Measurements from ENCODE around the gene PEX5.
"Not testable (repeated sequence)": the region's sequence is repeated elsewhere in the genome, so short reads cannot be mapped to it uniquely, and the experiment has no call there.

Gene PEX5

DNA sequence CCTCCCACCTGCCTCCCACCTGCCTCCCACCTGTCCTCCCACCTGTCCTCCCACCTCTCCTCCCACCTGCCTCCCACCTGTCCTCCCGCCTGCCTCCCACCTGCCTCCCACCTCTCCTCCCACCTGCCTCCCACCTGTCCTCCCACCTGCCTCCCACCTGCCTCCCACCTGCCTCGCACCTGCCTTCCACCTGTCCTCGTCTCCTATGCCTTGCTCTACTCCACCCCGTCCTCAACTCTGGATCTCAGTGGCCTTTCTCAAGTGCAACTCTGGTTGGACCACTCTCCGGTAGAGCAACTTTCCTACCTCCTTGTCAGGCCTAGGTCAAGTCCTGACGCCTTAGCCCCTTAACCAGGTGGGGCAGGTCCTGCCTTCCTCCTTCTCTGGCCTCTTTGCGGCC is 29.3 kb upstream of the PEX5 start:
- no peak for DNase-seq (ENCODE audit: low read depth)

DNA sequence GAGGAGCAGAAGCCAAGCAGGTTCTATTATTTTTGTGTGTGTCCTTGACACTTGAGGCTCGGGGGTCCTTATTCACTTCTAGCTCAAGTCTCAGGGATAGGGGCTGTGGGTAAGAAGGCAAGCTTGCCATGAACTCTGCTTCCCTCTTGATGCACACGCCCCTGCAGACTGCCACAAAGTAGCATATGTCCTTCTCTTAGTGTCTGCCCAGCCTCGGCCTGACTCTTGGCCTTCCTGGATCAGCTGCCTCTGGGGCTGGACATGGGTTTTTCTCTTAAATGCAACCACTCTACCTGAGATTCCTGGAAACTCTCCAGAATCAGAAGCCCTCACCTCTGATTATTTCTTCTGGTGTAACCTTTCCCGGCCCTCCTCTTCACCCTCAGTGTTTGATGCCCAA is 28.2 kb upstream of the PEX5 start:
- no peak for DNase-seq (ENCODE audit: low read depth)

DNA sequence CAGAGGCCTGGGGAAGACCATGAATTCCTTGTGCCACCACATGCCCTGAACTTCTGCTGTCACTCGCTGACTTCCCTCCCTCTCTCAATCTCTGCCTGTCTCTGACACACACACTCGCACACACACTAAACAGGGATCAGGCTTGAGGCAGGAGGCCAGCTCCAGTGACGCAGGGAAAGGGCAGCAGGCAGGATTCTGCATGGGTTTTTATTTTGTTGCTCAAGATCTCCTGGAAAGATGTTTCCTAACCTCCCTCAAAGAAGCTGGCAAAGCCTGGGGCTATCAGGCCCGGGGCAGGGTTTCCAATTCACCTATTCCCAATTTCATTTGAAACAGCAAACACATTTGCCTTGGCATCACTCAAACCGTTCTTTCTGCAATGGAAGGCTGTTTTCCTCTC is 27.7 kb upstream of the PEX5 start:
- no peak for DNase-seq (ENCODE audit: low read depth)

DNA sequence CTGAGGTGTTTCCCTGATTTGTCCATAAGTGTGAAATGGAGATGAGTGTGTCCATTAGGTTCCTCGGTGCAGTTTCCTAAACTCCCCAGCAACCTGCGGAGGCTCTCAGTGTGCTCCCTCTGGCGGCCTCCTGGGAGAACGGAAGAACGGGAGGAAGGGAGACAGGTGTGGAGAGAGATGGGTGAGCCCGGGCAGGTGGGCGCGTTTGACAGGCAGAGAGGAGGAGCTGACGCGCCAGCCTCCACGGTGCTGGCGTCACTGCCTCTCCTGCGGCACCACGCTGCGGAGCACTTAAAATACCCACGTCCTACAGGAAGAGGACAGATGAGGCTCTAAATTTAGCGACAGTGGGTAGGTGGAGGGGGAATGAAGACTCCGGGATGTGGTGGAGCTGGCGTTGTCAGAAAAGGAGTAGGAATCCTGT is 26.8 kb upstream of the PEX5 start:
- DNase-seq (ENCODE audit: low read depth): no peak

DNA sequence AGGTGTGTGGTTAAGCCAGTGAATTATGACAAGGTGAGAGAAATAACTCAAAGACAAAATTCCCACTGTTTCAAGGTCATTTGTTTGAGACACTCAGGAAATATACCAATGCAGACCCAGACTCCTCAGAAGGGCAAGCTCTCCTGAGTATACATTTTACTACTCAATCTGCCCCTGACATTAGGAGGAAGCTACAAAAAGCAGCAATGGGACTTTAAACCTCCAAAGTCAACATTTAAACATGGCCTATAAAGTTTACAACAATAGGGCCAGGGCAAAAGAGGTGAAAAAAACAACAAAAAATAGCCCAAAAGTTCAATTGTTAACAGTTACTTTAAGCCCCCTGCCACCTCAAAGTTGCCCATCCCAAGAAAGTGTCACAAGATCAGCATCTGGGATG is 19.5 kb upstream of the PEX5 start:
- no peak for DNase-seq (ENCODE audit: low read depth)

DNA sequence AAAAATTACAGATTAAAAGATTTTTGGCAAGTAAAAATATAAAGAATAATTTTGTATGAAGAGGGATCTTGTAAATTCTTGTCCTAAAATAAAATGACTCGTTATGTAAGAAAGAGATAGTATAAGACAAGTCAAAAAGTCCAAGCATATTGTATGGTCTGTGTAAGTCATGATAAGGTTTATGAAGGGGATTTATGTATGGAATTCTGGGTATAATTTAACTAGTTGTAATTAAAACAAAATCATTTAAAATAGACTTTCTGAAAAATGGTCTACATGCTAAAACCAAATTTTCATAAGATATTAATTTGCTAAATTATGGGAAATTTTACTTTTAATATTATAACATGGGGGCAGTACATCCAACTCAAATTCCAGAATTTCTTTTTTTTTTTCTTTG is 17.6 kb upstream of the PEX5 start:
- DNase-seq (ENCODE audit: low read depth): no peak

DNA sequence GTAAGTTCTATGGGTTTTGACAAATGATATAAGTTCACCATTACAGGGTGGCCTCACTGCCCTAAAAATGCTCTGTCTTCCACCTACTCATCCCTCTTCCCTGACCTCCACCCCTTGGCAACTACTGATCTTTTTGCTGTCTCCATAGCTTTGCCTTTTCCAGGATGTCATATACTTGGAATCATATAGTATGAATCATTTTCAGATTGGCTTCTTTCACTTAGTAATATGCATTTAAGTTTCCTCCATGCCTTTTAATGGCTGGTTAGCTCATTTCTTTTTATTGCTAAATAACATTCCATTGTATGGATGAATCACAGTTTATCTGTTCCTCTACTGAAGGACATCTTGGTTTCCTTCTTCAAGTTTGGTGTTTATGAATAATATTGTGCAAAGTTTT is 14.0 kb upstream of the PEX5 start:
- DNase-seq (ENCODE audit: low read depth): no peak

DNA sequence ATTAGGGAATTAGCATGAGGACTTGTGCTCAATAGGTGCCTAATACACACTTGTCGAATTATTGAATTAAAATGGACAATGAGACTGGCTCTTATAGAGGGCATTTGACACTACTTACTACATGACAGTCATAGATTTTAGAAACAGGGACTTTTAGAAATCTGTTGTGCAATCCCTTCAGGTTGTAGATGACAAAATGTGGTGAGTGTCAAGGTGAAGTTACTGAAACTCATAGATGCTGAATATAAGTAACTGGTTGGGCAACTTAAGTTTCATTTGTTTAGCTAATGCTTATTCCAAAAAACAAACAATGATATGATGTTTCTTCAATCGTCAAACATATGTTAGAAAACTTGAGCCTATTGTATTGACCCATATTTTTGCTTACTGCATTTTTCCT is 12.9 kb upstream of the PEX5 start:
- DNase-seq (ENCODE audit: low read depth): no peak

DNA sequence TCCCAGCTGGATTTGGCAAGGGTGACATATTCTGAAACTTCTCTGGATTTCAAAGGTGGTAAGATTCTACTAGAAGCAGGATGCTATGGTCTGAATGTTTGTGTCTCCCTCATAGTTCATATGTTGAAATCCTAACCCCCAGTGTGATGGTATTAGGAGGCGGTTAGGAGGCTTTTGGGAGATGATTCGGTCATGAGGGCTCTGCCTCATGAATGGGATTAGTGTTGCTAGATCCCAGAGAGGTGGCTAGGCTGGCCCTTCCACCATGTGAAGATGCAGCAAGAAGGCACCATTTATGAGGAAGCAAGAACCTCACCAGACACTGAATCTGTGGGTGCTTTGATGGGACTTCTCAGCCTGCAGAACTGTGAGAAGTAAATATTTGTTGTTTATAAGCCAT is 11.0 kb upstream of the PEX5 start:
- no peak for DNase-seq (ENCODE audit: low read depth)

DNA sequence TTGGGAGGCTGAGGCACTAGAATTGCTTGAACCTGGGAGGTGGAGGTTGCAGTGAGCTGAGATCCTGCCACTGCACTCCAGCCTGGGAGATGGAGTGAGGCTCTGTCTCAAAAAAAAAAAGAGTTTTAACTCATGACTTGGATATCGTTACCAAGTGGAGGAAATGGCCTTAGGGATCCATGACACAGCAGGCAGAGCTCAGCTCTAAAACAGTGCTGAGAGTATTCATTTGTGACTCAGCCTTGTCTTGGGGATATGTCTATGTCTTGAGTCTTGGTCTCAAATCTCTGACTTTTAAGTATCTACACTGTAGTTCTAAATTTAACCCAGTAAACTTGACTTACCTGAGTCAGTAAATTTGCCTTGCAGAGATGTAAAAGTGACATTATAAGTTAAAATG is 8.8 kb upstream of the PEX5 start:
- DNase-seq (ENCODE audit: low read depth): no peak

DNA sequence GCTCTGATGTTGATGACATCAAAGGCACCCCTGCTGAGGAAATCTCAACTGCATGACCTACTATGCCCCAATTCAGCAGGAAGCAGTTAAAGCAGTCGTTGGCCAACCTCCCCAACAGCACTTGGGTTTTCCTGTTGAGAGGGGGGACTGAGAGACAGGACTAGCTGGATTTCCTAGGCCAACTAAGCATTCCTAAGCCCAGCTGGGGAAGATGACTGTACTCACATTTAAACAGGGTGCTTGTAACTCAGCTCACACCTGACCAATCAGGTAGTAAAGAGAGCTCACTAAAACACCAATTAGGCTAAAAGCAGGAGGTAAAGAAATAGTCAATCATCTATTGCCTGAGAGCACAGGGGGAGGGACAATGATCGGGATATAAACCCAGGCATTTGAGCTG is 3.4 kb upstream of the PEX5 start:
- not testable (repeated sequence) for DNase-seq (ENCODE audit: low read depth)

DNA sequence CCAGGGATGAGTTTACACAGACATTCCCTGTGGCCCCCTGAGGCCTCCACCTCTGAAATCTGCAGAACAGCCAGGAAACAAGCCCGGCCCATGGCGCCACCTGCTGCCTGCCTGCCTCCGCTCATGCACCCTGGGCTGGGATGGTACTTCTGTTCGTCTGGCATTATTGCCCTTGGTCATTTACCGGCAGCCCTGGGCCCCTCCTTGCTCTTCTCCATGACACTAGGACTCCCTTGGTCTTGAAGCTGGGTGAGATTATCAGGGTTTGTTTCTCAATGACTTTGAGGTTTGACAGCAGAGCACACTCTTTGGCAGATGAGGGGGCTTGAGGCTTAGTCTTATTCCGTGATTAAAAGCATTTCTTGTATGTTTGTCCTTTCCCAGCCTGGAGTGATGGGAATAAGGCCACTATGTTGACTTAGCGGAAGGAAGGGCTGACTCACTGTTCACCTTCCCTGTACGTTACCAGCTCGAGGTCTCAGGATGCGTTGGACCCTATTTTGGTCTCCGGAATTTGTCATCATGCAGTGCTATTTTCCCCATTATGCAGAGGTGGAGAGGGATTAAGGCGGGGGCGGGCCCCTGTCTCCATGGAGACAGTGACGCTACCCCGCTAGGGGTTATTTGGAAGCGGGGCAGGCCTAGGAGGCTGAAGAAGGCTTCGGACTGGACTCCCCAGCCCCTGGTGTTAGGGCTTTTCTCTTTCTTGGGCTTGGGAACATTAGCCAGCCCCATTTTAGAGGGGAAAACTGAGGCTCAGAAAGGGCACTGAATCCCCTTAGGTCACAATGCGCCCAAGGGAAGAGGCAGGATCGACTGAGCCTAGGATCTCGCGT is 706 bp upstream of the PEX5 start:
- peak; percentile 40 for DNase-seq (ENCODE audit: low read depth)

DNA sequence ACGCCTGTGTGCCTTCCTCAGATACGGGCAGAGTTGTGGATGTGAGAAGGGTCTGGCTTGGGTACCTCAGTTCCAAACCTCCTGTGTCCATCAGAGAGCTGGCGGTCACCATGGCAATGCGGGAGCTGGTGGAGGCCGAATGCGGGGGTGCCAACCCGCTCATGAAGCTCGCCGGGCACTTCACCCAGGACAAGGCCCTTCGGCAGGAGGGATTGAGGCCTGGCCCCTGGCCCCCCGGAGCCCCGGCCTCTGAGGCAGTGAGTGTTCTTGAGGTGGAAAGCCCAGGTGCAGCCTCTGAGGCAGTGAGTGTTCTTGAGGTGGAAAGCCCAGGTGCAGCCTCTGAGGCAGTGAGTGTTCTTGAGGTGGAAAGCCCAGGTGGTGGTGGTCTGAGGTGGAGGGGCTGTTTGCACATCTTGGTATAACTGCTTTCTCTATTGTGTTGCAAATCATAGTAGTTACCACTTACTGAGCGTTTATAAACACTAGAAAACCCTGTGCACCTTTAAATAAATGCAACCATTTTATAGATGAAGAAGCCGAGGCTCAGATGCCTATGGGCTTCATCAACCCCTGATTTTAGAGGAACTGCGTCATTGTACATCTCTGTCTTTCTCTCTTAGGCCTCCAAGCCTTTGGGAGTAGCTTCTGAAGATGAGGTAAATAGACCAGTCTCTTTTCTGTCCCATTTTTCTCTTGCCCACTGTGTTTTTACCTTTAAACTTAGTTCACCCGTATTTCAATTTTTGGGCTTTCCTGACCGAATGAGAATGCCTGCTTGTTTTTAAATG is 976 bp downstream of the PEX5 start:
- no peak for DNase-seq (ENCODE audit: low read depth)

DNA sequence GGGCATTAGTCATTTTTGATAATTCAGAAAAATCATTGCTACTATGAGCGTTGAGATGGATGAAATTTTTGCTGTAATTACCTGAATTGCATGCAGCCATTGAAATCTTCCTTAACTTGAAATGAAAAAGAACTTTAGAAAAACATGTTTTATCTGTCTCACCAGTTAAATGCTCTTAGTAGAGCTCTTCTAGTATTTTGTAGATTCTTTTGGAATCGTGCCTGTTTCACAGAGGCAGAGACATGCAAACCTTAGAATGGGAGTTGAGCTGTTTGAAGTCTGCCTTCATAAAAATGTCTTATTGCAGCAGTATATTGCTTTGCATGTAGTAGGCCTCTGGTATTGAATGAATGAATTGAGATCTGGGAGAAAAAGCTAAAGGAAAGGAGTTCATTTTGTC is 4.2 kb downstream of the PEX5 start:
- DNase-seq (ENCODE audit: low read depth): no peak

DNA sequence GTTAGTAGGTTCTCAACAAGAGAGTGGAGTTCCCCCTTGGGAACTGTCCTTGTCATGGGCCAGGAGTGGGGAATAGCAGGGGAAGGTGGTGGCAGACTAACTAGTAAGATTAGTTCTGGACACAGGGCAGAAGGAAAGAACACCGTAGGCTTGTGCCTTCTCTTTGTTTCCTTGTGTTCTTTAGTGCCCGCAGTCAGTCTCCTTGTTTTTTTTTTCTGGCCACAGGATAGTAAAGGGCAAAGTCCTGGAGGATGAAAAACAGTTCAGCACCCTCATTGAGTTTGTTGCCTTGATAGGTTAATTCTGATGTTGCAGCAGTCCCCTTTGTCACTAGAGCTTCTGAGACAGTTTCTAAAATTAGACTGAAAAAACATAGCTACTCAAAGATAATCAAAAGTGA is 8.4 kb downstream of the PEX5 start:
- no peak for DNase-seq (ENCODE audit: low read depth)

DNA sequence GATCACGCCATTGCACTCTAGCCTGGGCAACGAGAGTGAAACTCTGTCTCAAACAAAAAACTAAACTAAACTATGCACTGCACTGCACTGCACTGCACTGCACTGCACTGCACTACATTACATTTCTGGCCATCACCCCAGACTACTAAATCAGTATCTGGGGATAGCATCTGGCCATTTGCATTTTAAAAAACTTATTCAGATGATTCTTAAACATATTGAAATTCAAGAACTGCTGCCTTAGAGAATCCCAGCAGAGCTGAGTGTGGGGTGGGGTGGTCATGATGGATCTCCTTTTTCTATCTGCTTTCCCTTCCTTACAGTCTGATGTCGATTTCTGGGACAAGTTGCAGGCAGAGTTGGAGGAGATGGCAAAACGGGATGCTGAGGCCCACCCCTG is 13.6 kb downstream of the PEX5 start:
- DNase-seq (ENCODE audit: low read depth): no peak

DNA sequence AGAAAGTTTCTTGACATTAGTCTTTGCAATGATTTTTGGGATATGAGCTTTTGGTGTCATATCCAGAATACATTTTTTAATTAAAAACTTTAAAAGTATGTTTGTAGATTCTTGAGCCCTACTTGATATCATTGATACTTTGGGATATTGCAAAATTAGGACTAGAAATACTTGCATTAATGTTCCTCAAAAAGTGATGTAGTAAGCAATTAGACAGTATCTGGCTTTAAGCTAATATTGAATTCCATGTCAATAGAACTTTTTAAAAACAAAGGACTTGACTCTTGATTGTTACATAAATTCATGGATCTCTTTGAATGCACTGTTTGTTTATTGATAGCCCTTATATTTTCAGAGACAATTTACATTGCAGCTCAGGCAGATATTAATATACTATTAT is 15.6 kb downstream of the PEX5 start:
- no peak for DNase-seq (ENCODE audit: low read depth)

DNA sequence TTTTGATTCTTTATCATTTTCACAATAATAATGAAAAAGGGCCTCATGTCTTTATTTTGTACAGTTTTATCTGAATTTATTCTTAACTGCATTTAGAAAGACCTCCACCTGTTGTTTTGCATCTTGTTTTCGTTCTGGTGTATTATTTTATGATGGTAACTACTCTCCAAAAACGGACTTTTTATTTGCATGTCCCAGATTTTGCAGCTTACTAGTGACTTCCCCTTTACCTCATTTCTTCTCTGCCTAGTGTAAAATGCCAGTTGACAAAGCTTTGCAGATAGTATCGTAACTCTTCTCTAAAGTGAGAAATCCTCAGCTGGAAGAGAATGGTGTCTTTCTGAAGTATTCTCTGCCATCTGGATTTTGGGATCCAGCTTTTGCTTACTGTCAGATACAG is 17.2 kb downstream of the PEX5 start:
- DNase-seq (ENCODE audit: low read depth): no peak

DNA sequence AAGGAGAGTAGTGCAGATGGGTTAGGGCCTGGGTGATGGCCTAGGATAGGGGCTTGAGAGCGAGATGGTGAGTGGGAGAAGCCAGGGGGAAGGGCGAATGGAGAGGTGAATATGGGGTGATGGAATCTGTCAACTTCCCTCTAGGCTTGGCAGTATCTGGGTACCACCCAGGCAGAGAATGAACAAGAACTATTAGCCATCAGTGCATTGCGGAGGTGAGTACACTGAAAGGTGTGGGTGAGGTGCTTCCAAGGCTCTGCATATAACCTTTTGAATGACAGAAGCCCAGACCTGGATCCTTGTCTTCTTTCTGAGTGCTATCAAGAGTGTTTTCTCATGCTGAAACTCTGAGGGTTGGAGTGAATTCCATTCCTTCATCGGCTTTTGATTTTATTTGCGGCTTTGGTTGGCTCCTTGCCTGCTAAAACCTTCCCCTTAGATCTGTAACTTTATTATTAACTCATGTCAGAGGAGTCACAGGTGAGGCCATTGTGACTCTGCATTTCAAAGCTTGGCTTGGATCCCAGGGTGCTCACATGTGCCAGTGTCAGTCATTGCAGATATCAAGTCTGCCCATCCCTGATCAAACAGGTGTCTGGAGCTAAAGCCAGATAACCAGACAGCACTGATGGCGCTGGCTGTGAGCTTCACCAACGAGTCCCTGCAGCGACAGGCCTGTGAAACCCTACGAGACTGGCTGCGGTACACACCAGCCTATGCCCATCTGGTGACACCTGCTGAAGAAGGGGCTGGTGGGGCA is 18.6 kb downstream of the PEX5 start:
- DNase-seq (ENCODE audit: low read depth): no peak

DNA sequence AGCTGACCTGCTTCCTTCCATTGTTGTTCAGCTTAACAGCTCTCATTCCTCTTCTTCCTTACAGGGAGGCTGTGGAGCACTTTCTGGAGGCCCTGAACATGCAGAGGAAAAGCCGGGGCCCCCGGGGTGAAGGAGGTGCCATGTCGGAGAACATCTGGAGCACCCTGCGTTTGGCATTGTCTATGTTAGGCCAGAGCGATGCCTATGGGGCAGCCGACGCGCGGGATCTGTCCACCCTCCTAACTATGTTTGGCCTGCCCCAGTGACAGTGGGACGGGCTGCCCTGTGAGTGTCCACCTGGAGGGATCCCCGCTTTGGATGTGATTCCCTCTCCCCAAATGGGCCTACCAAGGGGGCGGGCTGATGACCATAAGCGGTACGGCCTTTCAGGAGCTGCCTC is 20.5 kb downstream of the PEX5 start:
- DNase-seq (ENCODE audit: low read depth): no peak

DNA sequence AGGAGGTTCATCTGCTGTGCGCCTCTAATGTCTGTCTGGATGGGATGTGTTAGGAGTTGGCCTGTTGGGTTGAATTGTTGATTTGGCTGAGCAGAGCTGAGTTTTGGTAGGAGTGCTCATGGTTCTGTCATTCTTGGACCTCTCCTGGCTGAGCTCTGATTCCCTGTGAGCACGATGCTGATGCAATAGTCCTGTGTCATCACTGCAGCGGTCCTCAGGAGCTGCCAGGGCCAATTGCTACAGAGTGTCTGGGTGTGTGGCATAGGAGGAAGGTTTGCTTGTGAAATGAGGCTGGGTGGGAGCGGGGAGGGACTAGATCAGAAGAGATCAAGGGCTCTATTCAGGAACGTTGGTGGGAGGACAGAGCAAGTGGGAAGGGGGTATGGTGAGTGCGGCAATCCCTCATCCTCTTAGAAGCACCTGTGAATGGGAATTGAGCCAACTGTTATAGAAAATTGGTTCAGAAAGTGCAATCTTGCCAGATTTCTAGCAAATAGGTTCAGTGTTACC is 21.2 kb downstream of the PEX5 start:
- no peak for DNase-seq (ENCODE audit: low read depth)

DNA sequence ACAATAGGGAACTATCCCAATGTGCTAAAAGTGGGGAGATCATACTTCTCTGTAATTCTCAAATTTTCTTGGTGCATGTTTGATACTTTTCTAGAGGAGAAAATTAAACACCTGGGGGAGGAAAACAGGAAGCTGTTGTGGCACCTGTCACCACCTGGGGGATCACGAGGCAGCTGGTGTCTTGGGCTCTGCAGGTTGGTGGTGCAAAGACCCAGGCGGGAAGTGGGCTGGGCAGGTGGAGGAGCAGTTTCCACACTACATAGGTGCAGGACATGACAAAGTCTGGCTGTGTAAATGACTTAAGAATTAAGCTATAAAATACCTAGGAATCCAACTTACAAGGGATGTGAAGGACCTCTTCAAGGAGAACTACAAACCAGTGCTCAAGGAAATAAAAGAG is 23.2 kb downstream of the PEX5 start:
- DNase-seq (ENCODE audit: low read depth): no peak

DNA sequence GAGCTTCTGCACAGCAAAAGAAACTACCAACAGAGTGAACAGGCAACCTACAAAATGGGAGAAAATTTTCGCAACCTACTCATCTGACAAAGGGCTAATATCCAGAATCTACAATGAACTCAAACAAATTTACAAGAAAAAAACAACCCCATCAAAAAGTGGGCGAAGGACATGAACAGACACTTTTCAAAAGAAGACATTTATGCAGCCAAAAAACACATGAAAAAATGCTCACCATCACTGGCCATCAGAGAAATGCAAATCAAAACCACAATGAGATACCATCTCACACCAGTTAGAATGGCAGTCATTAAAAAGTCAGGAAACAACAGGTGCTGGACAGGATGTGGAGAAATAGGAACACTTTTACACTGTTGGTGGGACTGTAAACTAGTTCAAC is 24.3 kb downstream of the PEX5 start:
- not testable (repeated sequence) for DNase-seq (ENCODE audit: low read depth)

All from GM04504 (cell line).